ENCODE results near the gene FLVCR1.

DNA sequence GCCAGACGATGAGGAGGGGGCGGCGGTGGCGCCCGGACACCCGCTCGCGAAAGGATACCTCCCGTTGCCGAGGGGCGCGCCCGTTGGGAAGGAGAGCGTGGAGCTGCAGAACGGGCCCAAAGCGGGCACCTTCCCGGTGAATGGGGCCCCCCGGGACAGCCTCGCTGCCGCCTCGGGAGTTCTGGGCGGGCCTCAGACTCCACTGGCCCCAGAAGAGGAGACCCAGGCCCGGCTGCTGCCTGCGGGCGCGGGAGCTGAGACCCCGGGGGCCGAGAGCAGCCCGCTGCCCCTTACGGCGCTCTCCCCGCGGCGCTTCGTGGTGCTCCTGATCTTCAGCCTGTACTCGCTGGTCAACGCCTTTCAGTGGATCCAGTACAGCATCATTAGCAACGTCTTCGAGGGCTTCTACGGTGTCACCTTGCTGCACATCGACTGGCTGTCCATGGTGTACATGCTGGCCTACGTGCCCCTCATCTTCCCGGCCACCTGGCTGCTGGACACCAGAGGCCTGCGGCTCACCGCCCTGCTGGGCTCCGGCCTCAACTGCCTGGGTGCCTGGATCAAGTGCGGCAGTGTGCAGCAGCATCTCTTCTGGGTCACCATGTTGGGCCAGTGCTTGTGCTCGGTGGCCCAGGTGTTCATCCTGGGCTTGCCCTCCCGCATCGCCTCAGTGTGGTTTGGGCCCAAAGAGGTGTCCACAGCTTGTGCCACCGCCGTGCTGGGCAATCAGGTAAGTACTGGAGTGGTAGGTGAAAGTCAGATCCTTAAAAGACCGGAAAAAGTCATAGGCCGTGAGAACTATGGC lies 588 bp downstream of the FLVCR1 start:
- TF ChIP-seq, protein P1, sequence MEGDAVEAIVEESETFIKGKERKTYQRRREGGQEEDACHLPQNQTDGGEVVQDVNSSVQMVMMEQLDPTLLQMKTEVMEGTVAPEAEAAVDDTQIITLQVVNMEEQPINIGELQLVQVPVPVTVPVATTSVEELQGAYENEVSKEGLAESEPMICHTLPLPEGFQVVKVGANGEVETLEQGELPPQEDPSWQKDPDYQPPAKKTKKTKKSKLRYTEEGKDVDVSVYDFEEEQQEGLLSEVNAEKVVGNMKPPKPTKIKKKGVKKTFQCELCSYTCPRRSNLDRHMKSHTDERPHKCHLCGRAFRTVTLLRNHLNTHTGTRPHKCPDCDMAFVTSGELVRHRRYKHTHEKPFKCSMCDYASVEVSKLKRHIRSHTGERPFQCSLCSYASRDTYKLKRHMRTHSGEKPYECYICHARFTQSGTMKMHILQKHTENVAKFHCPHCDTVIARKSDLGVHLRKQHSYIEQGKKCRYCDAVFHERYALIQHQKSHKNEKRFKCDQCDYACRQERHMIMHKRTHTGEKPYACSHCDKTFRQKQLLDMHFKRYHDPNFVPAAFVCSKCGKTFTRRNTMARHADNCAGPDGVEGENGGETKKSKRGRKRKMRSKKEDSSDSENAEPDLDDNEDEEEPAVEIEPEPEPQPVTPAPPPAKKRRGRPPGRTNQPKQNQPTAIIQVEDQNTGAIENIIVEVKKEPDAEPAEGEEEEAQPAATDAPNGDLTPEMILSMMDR (IDR thresholded peaks at IDR 0.05 in 8 of 11, conservative IDR thresholded peaks at IDR 0.05 in 3 of 11): no peak
- TF ChIP-seq POLR2A (IDR thresholded peaks at IDR 0.05): no peak

All from spleen (tissue), 7 donors.